RCC 7860 (cell line): ENCODE data around the gene SLC5A10.
"Not testable (repeated sequence)": the region's sequence is repeated elsewhere in the genome, so short reads cannot be mapped to it uniquely, and the experiment has no call there.

Experiments used
- DNase-seq: peaks from one replicate; pipeline ENCODE4 v3.0.0-alpha.2; 2015; ENCODE audit warnings: low spot score
- FAIRE-seq: peaks from 2 replicates; lab custom pipeline; 2012; peaks lifted over from hg19 to GRCh38; lab: Jason Lieb, UNC

Gene SLC5A10

DNA sequence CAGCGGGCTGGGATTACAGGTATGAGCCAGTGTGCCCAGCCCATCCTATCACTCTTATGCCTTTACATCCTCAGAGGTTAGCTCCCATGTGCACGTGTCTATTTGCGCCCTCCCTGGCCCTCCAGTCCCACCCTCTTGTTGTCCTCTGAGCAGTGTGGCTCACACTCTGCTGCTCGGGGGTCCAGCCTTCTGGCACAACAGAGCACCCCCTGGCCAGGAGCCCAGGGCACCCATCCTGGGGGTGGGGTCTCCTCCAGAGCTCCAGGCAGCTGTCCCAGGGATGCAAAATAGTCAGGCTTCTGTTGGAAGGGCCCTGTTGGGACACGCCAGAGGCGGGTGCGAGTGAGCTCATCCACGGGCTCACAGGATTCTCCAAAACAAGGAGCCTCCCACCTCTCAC is 64.3 kb downstream of the SLC5A10 start:
- FAIRE-seq = no peak

DNA sequence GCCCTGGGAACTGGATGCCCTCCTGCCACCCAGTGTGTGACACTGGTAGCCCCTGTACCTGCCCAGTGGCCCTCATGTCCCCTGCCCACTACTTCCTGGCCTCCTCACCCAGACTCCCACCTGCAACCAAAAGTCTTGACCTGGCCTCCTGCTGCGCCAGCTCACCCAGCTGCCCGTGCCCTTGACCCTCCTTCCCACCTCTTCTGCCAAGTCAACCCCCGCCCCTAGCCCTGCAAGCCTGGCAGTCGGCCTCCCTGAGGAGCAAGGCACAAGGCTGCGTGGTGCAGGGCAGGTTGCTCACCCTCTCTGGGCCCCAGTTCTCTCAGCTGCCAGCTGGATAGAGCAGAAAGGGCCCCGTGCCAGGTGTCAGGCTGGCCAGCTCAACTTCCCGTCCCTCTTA is 64.9 kb downstream of the SLC5A10 start:
- DNase-seq (no peak), FAIRE-seq (no peak)

More for the DNA sequence above, 64.3 kb downstream of the SLC5A10 start:
- no peak for DNase-seq

DNA sequence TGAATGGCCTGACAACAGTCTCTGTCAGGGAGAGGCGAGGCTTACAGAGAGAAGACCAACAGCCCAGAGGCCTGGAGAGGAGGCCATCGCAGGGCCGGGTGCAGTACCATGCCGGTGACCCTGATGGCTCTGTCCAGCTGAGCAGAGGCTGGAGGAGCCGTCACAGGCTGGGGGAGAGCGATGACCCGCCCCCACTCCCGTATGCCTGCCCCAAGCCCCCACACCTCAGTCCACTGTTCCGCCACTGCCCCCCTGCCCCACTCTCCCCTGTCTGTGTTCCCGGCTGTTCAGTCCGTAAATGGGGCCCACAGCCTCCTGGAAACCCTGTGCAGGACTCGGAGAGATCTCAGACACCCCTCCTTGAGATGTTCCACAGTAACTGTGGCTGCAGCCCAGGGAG is 65.4 kb downstream of the SLC5A10 start:
- FAIRE-seq = no peak
- DNase-seq = no peak

DNA sequence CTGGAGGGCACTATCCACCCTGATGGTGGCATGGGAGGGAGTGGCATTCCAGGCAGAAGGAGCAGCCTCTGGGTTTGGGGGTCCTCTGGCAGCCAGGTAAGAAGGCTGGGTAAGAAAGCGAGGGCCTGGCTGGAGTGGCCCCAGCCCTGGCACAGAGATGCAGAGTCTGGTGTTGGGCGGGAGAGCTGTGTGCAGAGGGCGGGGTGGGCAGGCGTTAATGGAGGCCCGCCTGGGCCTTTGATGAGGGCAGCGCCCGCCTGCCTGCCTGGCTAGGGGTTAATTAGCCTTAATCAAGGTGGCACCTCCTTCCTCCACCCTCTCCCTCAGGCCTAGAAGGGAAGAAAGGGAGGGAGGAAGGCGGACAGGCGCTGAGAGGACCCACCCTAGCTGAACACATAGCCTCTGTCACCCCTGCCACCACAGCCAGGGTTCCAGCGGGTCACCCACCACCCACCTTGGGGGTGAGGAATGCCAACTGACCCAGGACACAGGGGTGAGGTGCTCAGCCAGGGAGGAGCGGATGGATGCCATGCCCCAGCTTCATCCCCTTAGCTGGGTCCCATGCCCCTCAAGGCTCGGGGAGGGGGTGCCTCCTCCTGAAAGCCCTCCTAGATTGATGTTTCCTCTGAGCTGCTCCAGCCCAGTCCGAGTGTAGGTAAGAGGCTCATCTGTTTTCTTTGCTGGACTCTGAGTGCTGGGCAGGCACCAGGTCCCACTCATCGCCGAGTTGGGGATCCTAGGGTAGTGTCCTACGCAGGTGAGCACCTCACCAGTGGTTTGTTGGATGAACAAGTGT is 66.0 kb downstream of the SLC5A10 start:
- DNase-seq (no peak), FAIRE-seq (no peak)

DNA sequence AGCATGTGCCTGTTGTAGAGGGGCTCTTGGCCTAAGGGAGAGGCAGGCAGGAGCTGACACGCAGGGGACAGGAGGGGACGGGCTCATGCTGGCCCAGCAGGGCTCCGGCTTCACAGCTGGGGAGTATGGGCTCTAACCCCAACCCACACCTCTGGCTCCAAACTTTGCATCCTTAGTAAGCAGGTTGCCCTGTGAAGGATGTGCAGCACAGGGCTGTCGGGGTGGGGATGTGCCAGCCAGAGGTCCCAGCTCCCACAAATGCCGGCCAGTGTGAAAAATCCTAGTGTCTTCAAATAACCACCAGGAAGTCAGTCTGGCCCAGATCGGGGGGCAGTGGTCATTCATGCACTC is 66.6 kb downstream of the SLC5A10 start:
- DNase-seq (no peak), FAIRE-seq (no peak)

DNA sequence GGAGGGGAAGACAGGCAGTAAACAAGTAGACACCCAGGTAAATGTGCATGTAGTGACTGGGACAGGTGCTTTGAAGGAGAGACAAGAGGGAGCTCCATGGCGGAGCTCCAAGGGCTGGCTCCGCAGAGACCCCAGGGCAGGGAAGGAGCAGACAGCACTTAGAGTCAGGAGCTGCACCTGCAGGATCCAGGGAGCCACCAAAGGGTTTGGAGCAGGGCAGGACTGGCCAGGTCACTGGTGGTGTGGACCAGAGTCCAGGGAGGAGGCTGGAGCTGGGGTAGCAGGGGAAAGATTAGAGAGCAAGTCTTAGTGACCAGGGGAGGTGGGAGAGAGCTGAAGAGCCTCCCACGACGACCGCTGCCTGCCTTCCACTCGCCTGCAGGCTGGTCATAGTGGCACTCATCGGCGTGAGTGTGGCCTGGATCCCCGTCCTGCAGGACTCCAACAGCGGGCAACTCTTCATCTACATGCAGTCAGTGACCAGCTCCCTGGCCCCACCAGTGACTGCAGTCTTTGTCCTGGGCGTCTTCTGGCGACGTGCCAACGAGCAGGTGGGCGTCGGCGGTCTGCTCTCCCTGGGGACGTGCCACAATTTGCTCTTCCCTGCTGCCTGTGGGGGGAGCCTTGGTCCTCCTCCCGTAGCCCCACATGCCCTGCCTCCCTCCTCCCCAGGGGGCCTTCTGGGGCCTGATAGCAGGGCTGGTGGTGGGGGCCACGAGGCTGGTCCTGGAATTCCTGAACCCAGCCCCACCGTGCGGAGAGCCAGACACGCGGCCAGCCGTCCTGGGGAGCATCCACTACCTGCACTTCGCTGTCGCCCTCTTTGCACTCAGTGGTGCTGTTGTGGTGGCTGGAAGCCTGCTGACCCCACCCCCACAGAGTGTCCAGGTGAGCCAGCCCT is 67.3 kb downstream of the SLC5A10 start:
- no peak for FAIRE-seq
- no peak for DNase-seq

DNA sequence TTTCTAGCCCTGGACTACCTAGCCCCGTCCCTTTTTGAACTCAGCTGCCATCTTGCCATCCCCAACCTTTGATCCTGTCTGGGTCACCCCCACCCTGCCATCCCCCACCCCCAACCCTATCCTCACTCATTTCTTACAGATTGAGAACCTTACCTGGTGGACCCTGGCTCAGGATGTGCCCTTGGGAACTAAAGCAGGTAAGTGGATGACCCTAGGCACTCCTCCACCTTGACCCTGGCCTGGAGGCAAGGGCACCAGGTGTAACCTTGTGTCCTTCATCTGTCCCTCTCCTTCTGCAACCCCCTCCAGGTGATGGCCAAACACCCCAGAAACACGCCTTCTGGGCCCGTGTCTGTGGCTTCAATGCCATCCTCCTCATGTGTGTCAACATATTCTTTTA is 68.1 kb downstream of the SLC5A10 start:
- no peak for DNase-seq
- FAIRE-seq = no peak

DNA sequence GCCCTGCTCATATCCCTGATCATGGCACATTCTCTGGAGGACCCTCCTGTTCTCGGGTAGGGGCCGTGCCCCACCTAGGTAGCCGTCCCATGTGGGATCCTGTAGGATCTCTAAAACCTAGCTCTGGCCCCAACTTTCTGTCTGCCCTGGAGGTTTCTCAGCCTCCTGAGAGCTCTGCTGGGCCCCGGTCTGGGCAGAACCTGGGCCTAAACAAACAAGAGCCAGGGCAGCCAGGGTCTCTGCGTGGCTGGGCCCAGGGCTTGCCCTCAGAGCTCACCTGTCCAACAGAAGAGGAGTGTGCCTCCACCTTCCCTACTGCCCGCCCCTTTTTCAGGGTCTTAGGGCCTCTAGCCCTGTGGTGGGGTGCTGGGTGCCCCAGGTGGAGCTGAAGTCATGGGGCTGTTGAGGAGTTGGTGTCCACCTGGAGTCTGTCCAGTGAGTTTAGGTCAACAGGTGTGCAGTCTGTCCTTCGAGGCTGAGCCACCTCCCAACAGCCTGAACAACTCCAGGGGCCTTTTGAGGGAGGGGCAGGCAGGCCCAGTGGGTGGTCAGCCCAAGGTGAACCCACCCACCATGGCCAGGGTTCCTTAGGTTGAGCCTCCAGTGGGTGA is 69.2 kb downstream of the SLC5A10 start:
- DNase-seq, FAIRE-seq: not testable (repeated sequence)

DNA sequence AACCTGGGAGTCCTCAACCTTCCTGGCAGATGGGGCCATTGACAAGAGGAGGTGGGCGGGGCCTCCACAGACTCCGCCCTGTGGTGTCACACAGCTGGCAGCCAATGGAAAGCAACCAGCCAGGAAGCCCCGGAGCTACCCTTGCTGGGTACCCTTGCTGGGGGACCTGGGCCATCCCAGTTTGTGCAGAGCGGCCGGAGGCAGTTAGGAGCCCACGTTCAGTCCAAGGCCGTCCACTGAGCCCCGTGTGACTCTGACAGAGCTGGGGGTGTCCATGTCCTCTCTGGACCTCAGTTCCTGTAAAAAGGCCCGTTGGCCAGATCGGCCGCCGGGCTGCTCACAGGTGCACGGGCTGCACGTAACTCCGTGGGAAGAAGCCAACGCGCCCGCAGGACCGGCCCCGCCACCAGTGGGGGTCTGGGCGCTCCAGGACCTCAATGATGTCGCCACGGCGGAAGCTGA is 69.7 kb downstream of the SLC5A10 start:
- no peak for DNase-seq
- FAIRE-seq = no peak

DNA sequence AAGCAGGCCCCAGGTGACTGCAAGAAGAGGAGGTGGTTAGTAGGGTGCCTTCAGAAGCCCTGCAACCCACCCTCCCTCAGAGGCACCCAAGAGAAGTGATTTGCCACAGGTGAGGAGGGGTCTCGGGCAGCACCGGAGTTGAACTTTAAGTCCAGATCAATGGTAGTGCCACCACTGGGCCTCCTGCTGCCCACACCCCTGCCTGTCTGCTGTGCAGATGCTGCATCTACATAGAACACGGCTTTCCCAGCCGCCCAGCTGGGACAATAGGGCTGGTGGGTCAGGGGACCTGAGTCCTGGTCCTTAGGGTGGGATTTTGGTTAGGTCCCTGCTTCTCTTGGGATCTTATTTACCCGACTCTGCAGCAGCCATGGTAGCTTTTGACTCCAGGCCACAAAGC is 70.2 kb downstream of the SLC5A10 start:
- no peak for FAIRE-seq
- no peak for DNase-seq

DNA sequence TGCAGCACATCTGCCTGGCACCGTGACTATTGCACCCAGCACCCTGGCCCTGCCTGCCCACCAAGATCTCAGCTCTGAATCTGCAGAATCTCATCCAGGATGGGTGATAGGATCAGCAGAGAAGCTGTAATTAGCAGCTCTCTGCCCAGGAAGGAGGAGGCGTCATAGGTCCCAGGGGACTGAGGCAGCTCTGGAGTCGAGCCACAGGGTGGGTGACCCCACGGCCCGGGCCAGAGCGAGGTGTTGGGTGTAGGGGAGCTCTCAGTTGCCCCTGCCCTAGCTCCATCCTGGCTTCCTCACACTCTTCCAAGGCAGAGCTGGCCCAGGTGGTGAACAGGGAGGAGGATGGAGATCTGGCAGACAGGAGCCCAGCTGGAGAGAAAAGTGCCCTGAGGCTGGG is 70.8 kb downstream of the SLC5A10 start:
- DNase-seq = no peak
- no peak for FAIRE-seq

DNA sequence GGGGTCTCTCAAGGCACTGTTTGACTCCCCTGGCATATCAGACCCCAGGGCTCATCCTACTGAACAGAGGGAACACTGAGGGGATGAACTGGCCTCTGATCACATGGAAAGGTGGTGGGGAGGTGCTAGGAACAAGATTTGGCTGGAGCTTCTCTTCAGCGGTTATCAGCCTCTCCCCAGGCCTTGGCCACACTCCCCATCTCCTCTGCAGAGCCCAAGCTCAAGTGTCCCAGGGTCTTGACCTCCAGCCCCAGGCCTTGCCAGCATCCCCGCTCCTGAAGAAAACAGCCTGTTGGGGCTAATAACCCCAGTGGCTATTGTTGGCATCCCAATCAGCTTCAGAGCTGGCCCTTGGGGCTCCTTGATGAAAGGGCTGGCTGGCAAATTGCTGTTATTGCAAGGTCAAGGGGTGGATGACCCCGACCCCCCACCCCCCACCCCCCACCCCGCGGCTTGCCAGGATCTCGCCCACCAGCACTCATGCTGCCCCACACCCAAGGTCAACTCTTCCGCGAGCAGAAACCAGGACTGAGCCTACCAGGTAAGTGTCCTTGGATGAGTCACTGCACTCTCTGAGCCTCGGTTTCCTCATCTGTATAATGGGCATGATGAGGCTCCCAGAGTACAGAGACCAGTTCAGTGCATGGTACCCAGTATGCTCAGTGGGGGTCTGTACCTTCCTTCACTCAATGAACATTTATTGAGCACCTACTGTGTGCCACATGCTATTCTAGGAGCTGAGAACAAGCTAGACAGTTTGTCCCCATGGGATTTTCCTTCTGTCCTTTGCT is 71.4 kb downstream of the SLC5A10 start:
- DNase-seq (no peak), FAIRE-seq (no peak)

DNA sequence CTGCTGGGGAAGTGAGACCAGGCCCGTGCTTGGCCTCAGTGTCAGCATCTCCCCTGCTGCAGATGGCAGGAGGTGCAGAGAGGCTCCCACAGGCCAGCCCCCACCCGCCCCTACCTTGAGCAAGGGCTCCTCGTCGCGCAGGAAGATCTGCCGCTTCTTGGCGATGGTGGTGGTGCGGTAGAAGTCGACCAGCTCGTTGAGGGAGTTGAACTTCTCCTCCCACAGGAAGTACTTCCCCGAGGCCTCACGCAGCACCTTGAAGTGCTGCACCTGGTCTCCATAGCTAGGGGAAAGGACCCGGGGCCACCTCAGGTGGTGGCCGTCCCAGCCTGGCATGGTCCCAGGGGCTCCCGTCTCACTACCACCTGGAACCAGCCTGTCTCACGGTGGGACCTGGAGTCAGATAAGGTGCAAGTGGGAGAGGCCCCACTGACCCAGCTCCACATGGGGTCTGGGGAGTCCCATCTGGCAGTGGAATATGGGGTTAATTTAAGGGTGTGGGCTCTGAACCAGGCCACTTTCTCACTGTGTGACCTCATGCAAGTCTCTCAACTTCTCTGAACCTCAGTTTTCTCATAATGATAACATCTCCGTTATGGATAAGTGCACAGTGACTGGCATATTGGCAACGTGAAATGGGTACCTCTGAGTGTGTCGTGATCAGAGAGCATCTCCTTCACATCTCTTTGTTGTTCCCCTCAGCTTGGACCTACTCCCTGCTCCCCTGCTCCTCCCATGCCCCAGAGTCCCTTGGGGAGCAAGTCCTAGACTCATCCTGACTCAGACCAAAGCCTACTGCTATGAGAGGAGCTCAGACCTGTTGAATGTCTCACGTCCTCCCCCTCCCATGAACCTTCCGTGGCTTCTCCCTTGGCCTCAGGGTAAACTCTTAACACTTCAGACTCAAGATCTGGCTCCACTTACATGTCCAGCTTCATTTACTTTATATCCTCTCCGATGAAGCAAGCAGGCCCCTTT is 72.4 kb downstream of the SLC5A10 start:
- FAIRE-seq = no peak
- DNase-seq = no peak

DNA sequence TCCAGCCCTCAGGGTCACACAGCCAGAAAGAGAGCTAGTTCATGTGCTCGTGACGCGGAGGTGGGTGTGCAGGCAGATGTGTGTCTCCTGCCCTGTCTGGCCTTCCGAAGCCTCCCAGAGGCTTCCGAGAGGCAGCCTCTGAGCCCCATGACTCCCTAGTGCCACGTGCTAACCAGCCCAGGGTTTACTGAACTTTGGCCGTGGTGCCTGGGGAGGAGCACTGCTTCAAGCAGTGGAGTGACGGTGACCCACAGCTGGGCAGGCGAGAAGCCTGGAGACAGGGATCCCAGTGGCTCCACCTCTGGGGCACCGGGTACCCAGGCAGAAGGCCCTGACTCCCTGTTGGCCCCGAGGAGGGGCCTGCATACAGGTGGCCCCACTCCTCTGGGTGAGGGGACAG is 76.7 kb downstream of the SLC5A10 start:
- FAIRE-seq, DNase-seq: not testable (repeated sequence)

DNA sequence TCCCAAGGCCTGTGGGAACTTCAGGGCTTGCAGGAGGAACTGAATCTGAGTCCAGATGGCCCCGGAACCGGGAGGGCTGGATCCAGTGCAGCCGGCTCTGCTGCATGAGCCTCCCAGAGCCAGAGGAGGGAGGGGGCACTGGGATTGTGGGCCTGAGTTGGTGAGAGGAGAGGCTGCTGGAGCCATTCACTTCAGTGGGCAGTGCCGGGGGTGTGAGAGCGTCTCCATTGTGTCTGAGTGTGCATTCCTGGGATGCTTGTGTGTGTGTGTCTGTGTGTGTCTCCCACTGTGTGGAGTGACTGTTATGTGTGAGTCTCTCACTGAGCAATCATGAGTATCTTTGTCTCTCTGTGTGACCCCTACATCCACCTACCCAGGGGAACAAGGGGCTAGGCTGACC is 77.8 kb downstream of the SLC5A10 start:
- DNase-seq, FAIRE-seq: not testable (repeated sequence)

DNA sequence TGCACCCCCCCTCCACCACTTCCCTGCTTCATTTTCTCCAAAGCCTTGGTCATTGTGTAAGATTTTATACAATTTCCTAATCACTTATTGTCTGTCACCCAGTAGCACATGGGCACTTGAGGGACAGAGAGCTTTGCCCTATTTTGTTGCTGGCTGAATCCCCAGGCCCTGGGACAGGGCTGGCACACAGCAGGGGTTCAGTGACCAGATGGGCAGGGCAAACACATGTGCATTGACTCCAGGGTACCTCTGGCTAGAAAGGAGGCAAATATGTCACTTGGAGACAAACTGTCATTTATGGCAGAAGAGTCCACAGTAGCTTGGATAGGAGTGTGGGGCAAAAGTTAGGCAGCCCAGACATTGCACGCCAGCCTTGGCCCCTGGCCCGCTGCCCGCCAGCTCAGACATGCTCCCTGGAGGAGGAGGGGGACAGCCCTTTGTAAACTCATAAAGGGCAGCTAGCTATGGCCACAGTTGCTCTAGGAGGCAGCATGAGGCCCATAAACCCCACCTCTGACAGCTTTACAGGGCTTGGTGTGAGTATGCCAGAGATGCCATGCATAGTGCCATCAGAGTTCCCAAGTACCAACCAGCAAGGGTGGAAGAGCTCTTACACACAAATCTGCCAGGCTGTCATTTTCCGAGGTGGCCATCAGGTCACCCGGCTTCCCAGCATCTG is 78.9 kb downstream of the SLC5A10 start:
- not testable (repeated sequence) for FAIRE-seq, DNase-seq

DNA sequence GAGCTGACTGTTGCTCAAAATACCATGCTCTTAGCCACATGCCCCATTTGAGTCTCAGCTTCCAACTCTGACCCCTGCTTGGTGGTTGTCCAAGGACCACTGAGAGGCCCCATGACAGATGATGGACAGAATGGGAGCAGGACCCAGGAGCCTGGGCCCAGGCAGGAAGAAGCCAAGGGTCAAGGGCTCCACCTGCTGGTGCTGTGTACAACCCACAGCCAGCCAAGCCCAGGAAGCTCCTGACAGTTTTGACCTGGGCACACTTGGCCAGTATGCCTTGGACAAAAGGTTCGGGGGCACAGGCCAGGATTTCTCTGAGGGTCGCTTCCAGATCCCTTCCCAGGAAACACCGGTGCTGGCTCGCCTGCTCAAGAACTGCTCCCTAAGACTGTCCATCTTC is 79.8 kb downstream of the SLC5A10 start:
- FAIRE-seq, DNase-seq: not testable (repeated sequence)

DNA sequence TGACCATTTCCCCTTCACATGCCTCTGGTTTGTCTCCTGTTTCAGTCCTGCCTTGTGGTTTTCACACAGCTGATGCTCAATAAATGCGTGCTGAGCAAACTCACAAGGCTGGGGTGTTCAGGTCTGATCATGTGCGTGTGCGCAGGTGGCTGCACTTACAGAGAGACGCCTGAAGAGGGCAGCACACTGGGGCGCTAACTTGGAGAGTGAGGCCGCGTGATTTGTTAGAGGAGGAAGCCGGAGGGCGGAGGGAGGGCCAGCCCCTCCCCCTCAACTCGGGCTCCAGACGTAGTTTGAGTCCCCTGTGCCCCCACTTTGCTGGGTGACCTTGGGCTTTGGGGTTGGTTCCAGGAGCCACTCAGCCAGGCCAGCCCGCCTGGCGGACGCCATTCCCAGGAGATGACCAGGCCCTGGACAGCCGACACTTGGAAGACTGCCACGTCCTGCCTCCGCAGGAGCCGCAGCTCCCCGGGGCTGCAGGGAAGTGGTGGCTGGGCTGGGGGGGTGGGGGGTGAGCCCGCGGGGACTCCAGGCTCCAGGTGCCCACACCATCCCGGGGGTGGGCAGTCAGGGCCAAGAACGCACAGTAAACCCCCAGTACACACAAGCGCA is 80.5 kb downstream of the SLC5A10 start:
- not testable (repeated sequence) for FAIRE-seq

More for the DNA sequence above, 80.5 kb downstream of the SLC5A10 start:
- DNase-seq = not testable (repeated sequence)
